Stimulated activated CD4-positive, alpha-beta T cell treated with anti-CD3 and anti-CD28 coated beads, Interleukin-2, amount 100 ng/mL, for 4 hours (primary cell): ENCODE measurements around the gene USP6.
"Not testable (repeated sequence)": the region's sequence is repeated elsewhere in the genome, so short reads cannot be mapped to it uniquely, and the experiment has no call there.

Experiments
- DNase-seq: peaks from one replicate; pipeline ENCODE4 v3.0.0-alpha.2; 2020; ENCODE audit warnings: low read depth

The USP6 gene

GRCh38 chr17:5122056-5122455 is 6.2 kb downstream of the USP6 start:
- not testable (repeated sequence) for DNase-seq

GRCh38 chr17:5122586-5123342 is 6.9 kb downstream of the USP6 start:
- DNase-seq = no peak

DNA sequence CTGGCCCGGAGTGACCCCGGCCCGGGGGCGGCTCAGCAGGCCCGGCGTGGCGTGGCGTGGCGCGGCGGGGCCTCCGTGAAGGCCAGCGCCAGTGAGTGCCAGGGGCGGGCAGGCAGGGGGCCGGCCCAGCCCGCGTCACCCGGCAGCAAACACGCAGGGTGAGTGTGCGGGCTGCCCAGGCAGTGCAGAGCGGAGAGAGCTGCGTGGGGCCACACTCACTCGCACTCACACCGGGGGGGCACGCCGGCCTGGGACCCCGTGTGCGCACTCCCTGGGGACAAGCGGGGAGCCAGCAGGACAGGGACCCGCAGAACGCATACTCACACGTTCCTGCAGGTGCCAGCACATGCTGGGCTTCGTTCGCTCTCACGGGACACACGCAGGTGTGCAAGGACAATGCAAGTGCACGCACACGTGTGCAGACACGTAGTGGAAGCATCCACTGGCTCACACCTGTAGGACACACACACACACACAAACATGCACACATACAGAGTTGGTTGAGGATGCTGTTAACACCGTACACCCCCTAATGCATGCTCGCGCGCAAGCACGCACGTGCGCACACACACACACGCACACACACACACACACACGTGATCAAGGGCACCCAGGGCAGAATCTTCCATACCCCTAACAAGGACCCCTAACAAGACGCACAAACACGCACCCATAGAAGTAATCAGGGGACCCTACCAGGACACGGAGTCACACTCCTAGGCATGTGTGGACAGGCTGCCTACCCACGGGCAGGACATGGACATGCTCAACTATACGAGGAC is 7.7 kb downstream of the USP6 start:
- no peak for DNase-seq

DNA sequence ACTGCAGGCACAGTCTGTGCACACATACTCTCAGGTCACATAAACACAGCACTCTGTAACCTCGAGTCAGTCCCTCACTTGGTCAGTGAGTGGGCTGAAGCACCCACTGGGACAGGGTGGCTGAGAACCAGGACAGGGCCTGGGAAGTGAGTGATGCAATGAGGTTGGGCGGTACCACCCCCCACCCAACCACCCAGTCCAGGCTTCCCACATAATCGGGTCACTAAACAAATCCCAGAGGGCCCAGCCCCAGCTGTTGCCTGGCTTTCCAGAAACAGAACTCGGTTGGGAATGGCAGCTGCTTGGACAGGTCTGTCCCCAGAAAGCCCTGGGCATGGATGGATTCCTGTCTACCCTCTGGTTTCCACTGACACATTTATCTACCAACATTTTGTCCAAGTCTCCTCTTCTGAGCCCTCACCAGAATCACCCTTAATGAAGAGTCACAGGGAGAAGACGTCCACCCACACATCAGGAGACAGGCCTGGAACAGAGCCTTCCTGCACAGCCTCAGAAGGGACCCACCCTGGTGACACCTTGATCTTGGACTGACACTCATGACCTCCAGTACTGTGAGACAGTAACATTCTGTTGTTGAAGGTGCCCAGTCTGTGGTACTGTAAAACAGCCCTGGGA is 8.4 kb downstream of the USP6 start:
- DNase-seq = not testable (repeated sequence)

DNA sequence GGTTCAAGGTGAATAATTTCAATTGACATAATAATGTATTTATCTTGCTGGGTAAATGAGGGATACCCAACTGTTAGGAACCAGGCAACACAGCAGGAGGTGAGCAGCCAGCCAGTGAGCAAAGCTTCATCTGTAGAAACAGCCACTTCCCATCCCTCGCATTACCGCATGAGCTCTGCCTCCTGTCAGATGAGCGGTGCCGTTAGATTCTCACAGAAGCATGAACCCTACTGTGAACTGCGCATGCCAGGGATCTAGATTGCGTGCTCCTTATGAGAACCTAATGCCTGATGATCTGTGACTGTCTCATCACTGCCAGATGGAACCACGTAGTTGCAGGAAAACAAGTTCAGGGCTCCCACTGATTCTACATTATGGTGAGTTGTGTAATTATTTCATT is 9.1 kb downstream of the USP6 start:
- not testable (repeated sequence) for DNase-seq

GRCh38 chr17:5126719-5127488 is 11.1 kb downstream of the USP6 start:
- no peak for DNase-seq

- DNase-seq = no peak
Observed at GRCh38 chr17:5127910-5128309, 12.1 kb downstream of the USP6 start.

GRCh38 chr17:5128387-5128786 is 12.6 kb downstream of the USP6 start:
- DNase-seq = not testable (repeated sequence)

DNA sequence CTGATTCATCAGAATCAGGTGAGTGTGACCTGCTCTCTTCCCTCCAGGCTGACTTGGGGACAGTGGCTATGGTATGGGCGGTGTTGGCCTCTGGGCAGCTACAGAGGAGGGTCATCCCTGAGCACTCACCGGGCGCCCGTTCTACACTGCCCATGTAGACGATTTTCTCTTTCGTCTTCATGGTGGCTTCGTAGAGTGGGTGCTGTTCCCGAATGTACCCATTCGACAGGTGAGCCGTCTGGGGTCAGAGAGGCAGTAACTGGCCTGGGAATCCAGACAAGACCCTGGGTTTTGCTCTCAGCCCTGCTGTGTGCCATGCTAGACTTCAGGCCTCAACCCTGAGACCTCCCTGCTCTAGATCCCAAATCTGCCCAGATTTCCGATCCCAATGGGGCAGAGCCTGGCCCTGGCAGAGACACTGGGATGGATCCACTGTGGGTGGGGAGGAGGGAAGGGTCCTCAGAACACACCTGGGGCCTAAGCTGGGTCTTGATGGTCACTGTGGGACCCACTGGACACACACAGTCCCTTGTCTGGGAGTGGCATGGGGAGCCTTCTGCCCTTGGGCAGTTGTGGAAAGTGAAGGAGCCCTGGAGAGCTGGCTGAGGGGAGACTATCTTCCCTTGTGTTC is 13.2 kb downstream of the USP6 start:
- no peak for DNase-seq

DNA sequence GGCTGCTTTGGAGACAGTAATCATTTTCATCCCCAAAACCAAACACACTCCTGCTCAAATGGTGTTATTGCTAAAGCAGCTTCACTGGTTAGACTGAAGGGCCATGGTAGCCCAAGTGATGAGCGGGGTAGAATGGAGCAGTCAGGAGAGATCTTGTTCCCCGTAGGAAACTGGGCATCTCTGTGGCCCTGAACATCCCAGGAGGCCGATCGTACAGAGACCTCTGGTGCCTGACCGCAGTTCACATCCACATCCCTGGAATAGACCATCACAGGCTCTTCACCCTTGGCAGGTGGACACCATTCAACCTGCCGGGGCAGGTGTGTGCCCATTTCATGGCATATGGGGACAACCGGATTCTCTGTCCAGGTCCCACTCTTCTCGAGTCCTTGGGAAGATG is 13.9 kb downstream of the USP6 start:
- not testable (repeated sequence) for DNase-seq

GRCh38 chr17:5130261-5130660 is 14.4 kb downstream of the USP6 start:
- DNase-seq = not testable (repeated sequence)

DNA sequence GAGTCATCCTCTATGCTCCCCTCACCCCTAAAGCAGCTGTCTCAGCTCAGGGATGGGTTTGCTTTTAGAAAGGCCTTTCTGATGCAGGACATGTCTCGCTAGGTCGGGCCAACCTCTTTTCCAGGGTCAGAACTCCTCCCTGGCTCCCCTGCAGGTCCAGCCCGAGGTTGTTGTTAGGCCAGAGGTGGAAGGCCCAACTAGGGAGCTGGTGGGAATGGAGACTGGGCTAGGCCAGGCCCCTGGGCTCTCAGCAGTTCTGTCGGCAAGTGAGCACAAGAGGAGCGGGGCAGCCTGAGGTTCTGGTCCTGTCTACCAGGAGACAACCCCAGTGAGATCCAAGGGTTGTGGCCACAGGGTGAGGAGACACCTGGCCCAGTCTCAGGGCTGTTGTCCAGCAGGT is 14.9 kb downstream of the USP6 start:
- not testable (repeated sequence) for DNase-seq

- no peak for DNase-seq
Observed at GRCh38 chr17:5131146-5131715, 15.4 kb downstream of the USP6 start.

DNA sequence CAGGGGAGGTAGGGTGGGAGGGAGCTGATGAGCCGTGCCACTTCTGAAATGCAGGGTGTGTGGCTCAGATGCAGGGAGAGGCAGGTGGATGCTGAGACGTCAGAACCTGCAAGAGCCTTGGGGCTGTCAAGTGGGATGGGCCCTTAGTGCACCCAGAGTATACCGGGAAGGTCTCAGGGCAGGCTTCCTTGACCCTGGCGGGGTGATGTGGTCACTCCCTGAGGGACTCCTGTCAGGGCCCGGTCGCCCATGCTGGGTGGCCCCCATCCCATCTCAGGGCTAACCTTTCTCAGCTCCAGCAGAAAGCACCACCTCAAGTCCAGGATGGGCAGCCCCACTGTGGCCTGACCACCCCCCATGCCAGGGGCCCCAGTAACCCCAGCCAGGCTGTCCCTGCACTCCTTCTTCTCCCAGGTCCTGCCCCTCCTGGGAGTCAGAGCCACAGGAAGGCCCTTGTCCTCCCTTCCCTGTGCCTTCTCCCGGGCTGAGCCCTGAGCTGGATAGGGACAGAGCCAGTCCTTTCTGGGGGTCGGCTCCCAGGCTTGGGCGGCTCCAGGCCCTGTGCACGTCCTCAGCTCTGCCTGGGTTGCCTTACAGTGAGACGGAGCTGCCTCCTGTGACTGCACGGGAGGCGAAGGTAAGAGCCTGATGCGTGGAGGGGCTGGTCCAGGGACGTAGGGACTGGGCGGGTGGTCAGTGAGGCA is 16.1 kb downstream of the USP6 start:
- DNase-seq = not testable (repeated sequence)

GRCh38 chr17:5132503-5133225 is 16.8 kb downstream of the USP6 start:
- DNase-seq = not testable (repeated sequence)

GRCh38 chr17:5133311-5133710 is 17.5 kb downstream of the USP6 start:
- no peak for DNase-seq

- DNase-seq = not testable (repeated sequence)
Observed at GRCh38 chr17:5133961-5134360, 18.1 kb downstream of the USP6 start.

- not testable (repeated sequence) for DNase-seq
Observed at GRCh38 chr17:5134571-5134970, 18.7 kb downstream of the USP6 start.

DNA sequence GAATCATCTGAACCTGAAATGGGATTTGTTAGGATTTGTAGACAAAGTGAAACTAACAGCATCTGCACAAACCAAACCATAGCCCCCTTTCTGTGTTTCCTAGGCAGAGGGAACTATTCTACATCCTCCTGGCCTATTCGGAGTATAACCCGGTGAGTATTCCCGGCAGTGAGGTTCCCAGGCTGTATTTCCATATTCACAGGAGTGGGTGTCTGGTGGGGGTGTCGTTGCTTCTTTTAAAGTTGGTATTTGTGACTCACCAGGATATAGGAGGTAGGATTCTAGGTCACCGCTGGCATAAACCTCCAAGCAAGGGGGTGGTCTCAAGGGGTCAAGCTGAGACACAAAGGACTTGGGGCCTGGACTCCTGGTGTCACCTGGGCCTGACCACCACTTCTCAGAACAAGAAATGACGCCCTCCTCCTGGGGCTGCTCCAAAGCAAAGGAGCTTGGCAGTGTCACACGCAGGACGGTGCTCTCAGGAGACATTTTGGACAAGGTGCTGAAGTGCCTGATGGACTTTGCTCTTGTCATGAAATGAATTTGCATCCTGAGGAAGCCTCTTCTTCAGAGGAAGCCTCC is 19.4 kb downstream of the USP6 start:
- not testable (repeated sequence) for DNase-seq
